Epithelial cell of esophagus (primary cell): ENCODE results near the gene ADAM19.
A peak's percentile ranks its signal among the peaks of the same experiment; 100 is the strongest.

Source experiments
- DNase-seq: peaks from one replicate; pipeline ENCODE4 v3.0.0; 2010; ENCODE audit warnings: low read depth
- H3K4me3 ChIP-seq: 2 replicates; pipeline ENCODE4 v1.5.1; 2011; ENCODE audit warnings: mild to moderate bottlenecking, low read length, control low read depth
- TF ChIP-seq, protein P1 (sequence below): IDR thresholded peaks from 2 replicates; pipeline ENCODE4 v1.5.1; 2011; ENCODE audit warnings: low read depth, mild to moderate bottlenecking, low read length, control low read depth, inconsistent platforms; ENCODE audit not compliant: insufficient read depth; ENCODE audit errors: missing control alignments

Gene ADAM19

DNA sequence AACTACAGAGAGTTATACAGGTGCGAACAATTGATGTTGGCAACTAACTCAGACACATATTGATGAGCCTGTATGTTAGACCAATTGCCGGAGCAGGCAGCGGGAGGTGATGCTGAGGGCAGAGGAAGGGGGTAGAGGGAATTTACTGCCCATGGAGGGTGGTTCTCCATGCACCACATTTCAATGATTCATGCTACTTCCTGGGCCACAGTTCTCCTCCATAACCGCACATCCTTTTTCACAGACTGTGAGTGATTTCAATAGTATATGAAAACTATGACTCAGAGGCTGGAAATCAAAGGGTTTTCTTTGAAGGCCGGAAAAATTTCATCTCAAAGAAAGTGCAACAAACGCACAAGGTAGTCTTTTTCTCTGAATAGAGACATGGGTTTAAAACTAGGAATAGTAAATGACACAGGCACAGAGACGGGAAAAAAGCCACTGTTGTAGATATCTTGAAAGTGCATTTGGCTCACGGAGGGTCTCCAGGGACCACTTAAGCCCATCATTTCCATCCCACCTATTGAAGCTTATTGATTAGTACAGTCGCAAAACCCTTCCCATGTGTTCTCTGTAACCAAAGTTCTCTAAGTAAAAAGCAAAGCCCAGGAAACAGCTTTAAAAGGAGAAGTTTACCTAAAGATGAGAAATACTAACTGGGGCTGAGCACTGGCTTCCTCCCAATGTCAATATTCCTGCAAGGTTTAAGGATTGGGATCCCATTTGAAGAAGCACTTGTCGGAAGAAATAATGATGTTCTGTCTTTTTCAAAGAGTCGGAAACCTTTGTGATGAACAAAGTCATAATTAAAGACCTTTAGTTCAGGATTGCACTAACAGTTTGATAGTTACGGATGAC, 28.0 kb upstream of the ADAM19 start:
- DNase-seq: peak; percentile 88
- H3K4me3 ChIP-seq: no peak overlapping the region
- TF ChIP-seq, protein P1, sequence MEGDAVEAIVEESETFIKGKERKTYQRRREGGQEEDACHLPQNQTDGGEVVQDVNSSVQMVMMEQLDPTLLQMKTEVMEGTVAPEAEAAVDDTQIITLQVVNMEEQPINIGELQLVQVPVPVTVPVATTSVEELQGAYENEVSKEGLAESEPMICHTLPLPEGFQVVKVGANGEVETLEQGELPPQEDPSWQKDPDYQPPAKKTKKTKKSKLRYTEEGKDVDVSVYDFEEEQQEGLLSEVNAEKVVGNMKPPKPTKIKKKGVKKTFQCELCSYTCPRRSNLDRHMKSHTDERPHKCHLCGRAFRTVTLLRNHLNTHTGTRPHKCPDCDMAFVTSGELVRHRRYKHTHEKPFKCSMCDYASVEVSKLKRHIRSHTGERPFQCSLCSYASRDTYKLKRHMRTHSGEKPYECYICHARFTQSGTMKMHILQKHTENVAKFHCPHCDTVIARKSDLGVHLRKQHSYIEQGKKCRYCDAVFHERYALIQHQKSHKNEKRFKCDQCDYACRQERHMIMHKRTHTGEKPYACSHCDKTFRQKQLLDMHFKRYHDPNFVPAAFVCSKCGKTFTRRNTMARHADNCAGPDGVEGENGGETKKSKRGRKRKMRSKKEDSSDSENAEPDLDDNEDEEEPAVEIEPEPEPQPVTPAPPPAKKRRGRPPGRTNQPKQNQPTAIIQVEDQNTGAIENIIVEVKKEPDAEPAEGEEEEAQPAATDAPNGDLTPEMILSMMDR: no peak

DNA sequence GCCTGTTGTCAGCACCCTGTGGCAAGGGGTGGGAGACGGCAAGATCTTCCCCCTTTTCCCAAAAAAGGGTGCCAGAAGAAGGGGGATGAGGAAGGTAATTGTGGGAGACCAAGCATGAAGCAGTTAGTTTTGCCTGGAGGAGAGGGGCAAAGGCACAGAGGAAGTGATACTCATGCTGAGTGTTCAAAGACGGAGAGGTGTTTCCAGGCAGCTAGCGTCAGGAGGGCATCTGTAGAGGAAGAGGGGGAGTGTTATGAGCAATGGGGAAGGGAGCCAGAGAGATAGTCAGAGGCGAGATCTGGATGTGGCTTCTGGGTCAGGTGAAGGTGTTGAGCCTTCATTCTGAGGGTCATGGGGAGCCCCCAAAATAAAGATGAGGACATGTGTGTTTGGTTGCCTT, 26.9 kb upstream of the ADAM19 start:
- peak; percentile 72 for DNase-seq
- TF ChIP-seq, protein P1: no peak
- H3K4me3 ChIP-seq: no peak overlapping the region

DNA sequence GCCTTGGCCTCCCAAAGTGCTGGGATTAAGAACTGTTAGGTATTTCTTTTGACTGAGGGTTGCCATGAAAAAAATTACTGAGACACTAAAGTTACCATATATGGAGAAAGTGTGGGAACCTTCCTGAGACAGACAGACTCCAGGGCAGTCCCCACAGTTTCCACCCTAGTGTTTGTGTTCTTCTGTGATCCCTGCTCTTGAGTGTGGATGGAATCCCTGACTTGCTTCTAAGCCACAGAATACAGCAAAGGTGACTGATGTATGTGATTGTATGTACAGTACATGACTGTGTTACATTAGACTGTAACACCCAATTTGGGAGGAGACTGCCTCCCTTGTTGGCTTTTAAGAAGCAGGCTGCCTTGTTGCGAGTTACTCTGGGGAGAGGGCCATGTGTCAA, 24.7 kb upstream of the ADAM19 start:
- TF ChIP-seq, protein P1: no peak
- no peak for DNase-seq
- no peak overlapping the region for H3K4me3 ChIP-seq

DNA sequence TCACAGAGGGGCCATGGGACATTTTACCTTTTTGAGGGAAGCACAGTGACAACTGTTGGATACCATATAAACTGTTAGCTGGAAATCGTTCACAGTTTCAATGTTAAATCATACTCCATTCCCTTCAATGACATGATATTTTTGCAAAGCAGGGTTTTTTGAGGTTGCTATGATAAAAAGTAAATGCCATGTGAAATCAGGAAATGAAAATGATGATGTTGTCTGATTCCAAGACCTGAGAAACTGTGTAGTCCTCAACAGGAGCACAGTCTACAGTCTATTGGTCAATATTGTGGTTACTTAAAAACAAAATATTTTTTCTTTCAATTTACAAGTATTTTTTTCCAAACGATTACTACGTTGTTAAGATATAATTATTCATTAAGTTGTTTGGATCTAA, 24.0 kb upstream of the ADAM19 start:
- TF ChIP-seq, protein P1: no peak
- no peak overlapping the region for H3K4me3 ChIP-seq
- no peak for DNase-seq

DNA sequence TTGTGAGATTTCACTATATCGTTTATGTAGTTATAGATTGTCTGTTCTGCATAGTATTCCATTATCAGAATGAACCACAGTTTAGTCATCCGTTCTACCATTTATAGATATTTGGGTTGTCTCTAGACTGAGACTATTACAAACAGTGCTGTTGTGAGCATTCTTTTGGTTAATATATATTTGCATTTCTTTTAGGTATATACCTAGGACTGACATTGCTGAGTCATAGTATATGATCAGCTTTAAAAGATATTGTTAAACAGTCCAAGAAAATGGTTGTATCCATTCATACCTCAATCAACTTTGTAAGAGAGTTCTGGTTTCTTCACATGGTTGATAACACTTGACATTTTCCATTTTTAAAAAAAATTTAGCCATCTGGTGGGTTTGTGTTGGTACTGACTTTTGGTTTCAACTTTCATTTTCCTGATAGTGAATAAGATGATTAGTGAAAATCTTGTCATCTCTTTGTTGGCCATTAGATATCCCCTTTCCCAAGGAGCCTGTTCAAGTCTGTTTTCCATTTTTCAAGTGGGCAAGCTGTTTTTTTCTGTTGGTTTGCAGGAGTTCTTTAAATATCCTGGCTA, 22.9 kb upstream of the ADAM19 start:
- TF ChIP-seq, protein P1: no peak
- no peak overlapping the region for H3K4me3 ChIP-seq
- DNase-seq: no peak

DNA sequence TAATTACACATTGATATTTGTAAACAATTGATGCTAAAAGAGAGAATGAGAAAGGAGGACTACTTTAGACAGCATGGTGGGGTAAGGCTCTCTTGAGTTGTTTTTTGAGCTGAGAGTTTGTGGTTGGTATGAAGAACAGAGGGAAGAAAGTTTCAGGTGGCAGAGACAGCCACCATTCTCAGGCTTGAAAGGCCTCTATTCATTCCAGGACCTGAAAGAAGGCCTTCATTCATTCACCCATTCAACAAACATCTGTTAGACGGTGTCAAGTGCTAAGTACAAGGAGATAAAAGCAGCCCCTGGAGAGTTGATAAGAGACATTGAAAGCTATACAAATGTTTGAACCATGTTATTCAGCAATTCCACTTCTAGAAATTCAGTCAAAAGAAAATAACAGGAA, 21.7 kb upstream of the ADAM19 start:
- TF ChIP-seq, protein P1: no peak
- H3K4me3 ChIP-seq: no peak overlapping the region
- no peak for DNase-seq
